HCEC 1CT (cell line): ENCODE data around the gene FREY1.
A peak's percentile ranks its signal among the peaks of the same experiment; 100 is the strongest.

Experiments
- DNase-seq: peaks from one replicate; pipeline ENCODE4 v3.0.0-alpha.2; 2017

Gene FREY1

GRCh38 chr11:45890886-45891550 lies 16.1 kb downstream of the FREY1 start:
- DNase-seq = peak; percentile 10

DNA sequence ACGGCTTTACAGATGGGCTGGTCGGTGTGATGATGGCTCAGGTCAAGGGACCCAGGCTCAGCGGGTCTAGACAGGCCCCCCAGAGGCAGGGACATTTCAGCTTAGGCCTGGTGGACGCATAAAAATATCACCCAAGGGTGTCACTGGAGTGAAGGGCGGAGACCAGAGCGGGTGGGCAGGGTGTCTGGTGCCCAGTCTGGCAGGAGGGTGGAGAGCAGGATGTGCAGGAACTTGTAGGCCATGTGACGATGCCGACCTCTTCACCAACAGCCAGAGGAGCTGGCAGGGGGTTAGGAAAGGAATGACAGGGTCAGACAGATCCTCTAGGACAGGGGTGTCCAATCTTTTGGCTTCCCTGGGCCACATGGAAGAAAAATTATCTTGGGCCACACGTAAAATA lies 17.1 kb downstream of the FREY1 start:
- no peak for DNase-seq

DNA sequence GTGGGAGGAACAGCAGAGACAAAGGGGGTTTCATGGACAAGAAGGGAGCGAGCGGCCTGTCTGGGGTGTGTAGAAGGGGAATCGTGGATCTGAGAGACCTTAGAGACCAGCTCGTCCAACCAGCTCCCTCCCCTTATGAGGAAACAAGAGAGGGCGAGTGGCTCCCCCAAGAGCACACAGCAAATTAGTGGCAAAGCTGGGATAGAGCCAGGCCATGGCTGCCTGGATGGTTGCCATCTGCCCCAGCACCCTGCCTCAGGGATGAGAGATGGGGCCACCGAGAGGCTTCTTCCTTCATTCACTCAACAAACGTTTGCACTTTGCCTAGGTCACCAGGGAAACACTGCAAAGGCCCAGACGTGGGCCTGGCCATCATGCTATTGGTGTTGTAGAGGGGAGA lies 17.5 kb downstream of the FREY1 start:
- DNase-seq = no peak

DNA sequence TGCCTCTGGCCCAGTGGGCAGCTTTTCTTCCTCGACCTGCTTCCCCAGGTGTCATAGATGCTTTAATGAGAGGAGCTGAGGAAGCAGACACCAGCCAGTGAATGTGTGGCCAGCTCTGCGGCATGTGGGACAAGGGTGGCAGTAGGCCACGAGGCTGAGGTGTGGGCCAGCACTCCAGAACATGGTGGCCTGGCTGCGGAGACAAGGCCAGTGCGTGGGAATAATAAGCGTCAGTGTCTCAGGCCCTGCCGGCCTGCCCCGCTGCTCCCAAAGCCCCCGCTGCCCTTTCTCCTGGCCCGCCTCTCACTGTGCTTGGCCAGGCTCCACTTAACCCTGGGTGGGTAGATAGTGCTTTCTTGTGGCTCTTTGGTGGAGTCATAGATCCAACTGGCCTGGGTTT lies 19.5 kb downstream of the FREY1 start:
- DNase-seq = no peak

DNA sequence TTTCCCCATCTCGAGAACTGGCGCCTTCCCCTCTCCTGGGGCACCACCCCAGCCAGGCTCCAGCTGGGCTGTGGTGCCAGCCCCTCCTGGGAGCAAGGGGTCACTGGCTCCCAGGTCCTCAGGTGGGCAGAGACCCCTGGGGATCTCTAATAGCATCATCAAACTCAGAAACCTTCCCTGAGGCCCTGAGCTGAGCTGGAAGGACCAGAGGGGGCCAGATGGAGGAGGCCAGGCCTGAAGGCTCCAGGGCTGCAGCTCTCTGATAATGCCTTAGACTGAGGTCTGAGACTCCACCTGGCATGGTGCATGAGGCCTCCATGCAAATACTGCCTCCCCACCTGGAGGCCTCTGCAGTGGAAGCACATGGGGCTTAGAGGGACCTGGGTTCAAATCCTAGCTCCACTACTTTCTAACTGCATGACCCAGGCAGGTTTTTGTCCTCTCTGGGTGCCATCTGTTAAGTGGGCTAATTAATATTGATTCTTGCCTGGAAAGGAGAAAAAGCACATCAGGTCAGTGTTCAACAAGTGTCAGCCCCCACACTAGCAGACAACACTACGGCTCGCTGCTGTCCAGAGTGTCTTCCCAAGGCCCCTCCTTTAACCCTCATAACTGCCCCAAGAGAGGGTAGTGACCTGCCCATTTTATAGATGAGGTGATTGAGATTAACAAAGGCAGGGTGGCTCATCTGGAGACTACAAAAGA lies 20.1 kb downstream of the FREY1 start:
- DNase-seq = no peak

- DNase-seq = no peak
Measured at GRCh38 chr11:45885921-45886721, 20.9 kb downstream of the FREY1 start.

- DNase-seq = no peak
Measured at GRCh38 chr11:45885274-45885920, 21.7 kb downstream of the FREY1 start, which contains the start of gene MAPK8IP1. Gene MAPK8IP1 (plus strand): TSS chr11:45885651. CDS start chr11:45885821, 170 bp downstream.

DNA sequence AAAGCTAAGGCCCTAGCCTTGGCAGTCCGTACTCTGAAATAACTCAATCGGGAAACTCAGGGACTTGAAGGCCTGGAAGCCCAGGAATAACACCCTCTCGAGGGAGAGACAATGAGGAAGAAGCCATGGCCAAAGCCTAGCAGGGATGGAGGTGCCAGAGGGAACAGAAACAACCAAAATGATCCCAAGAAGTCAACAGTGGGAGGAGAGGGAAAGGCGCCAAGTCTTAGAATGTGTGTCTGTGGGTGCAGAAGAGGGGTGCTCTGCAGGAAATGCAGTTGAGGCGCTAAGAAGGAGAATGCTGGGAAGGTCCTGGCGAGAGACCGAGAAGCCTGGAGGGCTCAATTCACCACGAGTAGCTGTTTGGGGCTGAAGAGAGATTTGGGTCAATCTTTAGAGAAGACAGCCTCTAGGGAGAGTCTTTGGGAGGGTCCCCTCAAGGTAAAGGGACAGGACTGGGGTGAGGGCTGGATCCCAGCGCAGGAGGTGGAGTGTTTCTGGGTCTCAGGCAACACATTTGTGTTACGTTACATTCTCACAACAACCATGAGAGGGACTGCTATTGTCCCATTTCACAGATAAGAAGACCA lies 22.4 kb downstream of the FREY1 start:
- DNase-seq = no peak

DNA sequence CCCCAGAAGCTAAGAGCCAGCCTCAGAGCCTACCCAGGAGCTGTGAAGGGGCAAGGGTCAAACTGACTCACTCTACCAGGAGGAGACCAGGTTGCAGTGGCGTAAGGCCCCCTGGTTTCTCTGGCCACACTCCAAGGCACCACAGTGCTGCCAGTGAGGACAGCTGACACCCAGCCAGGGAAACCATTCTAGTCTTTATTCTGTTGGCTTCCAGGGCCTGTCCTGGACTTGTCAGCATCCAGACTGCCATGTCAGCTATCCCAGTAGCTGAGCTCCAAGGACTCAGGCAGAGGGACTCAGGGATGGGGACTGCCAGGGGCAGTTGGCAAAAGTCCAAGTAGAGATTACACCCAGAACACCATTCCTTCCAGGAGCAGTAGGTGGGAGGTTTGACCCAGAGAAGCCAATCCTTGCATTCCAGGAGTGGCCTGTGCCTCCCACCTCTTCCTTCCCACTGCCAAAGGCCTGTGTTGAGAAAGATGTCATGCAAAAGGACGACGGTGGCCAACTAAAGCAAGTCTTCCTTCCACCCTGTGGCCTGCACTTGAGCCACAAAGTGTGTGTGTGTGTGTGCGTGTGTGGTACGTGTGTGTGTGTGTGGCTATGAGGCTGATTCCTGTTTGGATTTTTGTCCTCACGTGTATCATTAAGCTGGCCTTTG lies 25.2 kb downstream of the FREY1 start:
- DNase-seq = no peak

DNA sequence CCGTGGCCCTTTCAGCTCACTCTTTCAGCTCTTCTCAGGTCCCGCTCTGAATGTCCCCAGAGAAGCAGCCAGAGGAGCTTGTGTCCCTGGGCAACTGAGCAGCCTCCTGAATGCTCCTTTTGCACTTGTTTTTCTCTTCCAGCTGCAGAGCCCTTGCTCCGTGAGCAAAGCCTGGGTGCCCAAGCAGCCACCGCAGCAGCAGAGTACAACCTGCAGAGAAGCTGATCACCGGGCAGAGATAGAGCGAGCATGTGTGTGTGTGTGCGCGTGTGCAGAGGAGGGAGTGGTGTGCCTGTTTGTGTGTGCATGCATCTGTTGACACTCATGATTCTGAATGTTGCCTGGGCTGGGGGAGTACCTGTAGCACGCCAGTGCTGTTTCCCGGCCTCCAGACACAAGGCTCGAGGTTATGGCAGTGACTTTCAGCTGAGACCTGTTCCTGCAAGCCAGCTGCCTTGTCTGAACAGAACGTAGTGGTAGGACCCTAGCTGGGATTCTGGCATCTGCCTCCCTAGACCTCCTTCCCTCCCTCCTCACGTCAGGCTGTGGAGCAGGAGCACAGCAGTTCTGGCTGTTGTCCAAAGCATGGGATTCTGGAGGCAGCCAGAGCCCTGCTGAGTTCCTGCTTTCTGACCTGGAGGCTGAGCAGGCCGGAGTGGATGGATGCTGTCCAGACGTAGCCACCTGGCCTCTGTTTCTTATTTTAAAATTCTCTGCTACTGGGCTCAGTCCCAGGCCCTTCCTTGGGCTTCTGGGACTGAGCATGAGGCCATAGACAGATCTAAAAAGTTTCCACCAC lies 26.1 kb downstream of the FREY1 start:
- no peak for DNase-seq

GRCh38 chr11:45879803-45880686 lies 27.0 kb downstream of the FREY1 start:
- peak; percentile 53 for DNase-seq

- no peak for DNase-seq
Measured at GRCh38 chr11:45877845-45878244, 29.2 kb downstream of the FREY1 start.

DNA sequence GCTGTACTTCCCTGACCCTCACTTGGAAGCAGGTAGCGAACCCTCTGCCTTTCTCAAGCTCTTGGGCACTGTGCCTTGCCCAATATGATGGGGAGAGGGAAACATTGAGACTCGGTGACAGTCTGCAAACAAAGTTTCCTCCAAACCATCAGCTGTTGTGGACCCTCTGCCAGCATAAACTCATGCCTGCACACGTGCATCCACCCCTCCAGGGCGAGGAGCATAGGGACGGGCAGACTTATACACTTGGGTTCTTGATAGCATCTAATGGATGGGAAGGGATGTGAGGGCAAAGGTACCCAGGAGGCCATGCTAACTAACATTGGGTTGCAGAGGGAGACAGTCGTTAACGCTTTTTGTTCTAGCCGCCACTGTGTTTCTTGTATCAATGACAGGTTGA lies 29.9 kb downstream of the FREY1 start:
- DNase-seq = no peak

GRCh38 chr11:45876401-45876800 lies 30.7 kb downstream of the FREY1 start:
- DNase-seq = no peak

DNA sequence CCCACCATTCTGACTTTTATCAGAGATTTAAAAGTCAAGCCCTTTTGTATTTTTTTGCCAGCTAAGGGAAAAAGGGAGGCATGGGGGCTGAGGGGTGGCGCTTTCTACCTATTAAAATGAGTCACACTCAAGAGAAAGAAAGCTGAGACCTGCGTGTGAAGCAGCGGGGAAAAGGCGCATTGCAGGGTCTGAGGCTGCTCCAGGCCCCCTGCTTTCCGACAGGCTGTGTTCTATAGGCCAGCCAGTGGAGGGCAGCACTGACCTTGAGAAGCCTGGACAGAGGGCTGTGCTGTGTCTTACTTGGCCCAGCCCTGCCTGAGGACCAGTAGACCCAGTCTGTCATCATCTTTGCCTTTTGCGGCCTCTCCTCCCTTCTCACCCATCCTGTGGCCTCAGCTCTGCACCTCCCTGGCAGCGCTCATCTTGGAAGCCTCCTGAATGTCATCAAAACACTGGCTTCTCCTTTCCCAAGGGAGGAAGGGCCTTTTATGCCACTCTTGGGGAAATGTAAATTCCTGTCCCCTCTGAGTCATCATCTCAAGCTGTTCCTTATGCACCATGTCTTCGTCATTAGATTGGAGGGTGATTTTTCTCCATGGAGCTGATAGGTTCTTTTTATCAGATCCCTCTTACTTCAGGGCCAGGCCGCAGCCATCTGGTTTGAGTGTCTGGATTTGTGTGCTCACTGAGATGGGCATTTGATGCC lies 34.3 kb downstream of the FREY1 start:
- DNase-seq = peak; percentile 86

GRCh38 chr11:45871638-45872037 lies 35.4 kb downstream of the FREY1 start:
- no peak for DNase-seq

DNA sequence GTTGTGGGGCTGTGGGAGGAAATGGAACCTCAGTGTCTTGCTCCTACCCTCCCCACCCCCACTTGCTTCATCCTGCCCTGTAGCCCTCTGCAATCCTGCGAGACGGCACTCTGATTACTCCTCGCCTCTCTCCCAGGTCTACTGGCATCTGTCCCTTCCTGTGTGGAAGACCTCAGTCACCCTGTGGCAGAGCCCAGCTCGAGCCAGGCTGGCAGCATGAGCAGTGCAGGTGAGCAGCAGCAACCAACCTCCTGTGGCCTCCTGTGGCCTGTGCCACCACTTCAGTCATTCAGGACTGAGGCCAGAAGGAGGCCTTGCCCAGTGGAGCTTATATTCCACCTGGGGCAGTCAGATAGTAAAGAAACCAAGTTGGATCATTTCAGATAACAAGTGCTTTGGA lies 36.4 kb downstream of the FREY1 start:
- DNase-seq = no peak

- DNase-seq = no peak
Measured at GRCh38 chr11:45869551-45869950, 37.5 kb downstream of the FREY1 start.

DNA sequence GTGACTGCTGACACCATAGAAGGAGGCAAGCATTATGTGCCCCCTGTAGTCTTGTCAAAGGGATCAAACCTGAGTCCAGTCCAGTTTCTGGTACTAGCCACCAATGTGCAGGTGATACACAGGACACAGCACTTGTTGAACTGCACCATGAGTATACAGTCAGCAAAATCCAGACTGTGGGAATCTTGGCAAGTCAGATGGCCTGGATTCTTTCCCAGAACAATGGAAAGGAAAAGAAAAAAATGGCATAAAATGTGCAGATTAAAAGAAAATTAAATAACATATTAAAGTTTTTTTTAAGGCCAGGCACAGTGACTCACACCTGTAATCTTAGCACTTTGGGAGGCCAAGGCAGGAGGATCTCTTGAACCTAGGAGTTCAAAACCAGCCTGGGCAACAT lies 43.0 kb downstream of the FREY1 start:
- DNase-seq = no peak
